GM23248 (cell line): ENCODE measurements around the gene ATG2A. TPM values are rescaled to one million over a fixed set of nuclear protein-coding genes. Genes with fewer than 3 reads are reported as not detected.
A peak's percentile ranks its signal among the peaks of the same experiment; 100 is the strongest.

Experiments used
- DNase-seq: peaks from one replicate; pipeline ENCODE4 v3.0.0-alpha.2; 2015
- H2AFZ ChIP-seq: fragments of 200-600 bp; sonication (generic); 2 replicates; pipeline ENCODE4 v1.6.1; 2016; ENCODE audit warnings: antibody characterized with exemption
- H3F3A ChIP-seq: fragments of 200-600 bp; sonication (generic); 2 replicates; pipeline ENCODE4 v1.6.1; 2016; ENCODE audit warnings: mild to moderate bottlenecking, antibody characterized with exemption, mixed run types; ENCODE audit not compliant: insufficient read depth
- H3K27ac ChIP-seq: fragments of 200-600 bp; sonication (generic); 2 replicates; pipeline ENCODE4 v1.5.1; 2016; ENCODE audit warnings: mild to moderate bottlenecking
- H3K27me3 ChIP-seq: fragments of 200-600 bp; sonication (generic); replicated peaks from 2 replicates; pipeline ENCODE4 v1.6.1; 2016; ENCODE audit warnings: mild to moderate bottlenecking; ENCODE audit not compliant: insufficient read depth
- H3K36me3 ChIP-seq: fragments of 200-600 bp; sonication (generic); 2 replicates; pipeline ENCODE4 v1.6.1; 2016; ENCODE audit warnings: low read depth, mild to moderate bottlenecking
- H3K4me1 ChIP-seq: fragments of 200-600 bp; sonication (generic); 2 replicates; pipeline ENCODE4 v1.6.1; 2016; ENCODE audit warnings: mild to moderate bottlenecking; ENCODE audit not compliant: insufficient read depth
- H3K4me2 ChIP-seq: fragments of 200-600 bp; sonication (generic); one replicate; pipeline ENCODE4 v1.6.1; 2016; ENCODE audit warnings: mild to moderate bottlenecking; ENCODE audit not compliant: unreplicated experiment
- H3K4me3 ChIP-seq: fragments of 200-600 bp; sonication (generic); 2 replicates; pipeline ENCODE4 v1.5.1; 2016; ENCODE audit warnings: mild to moderate bottlenecking
- H3K79me2 ChIP-seq: fragments of 200-600 bp; sonication (generic); 2 replicates; pipeline ENCODE4 v1.6.1; 2016; ENCODE audit warnings: mild to moderate bottlenecking; ENCODE audit not compliant: insufficient read depth
- H3K9ac ChIP-seq: fragments of 200-600 bp; sonication (generic); 2 replicates; pipeline ENCODE4 v1.6.1; 2016; ENCODE audit warnings: mild to moderate bottlenecking
- H3K9me2 ChIP-seq: fragments of 200-600 bp; sonication (generic); 2 replicates; pipeline ENCODE4 v1.6.1; 2016; ENCODE audit warnings: mixed run types, mild to moderate bottlenecking, moderate library complexity; ENCODE audit not compliant: insufficient read depth
- H3K9me3 ChIP-seq: fragments of 200-600 bp; sonication (generic); one replicate; pipeline ENCODE4 v1.6.1; 2017; ENCODE audit warnings: low read depth
- H4K20me1 ChIP-seq: fragments of 200-600 bp; sonication (generic); 2 replicates; pipeline ENCODE4 v1.6.0; 2016; ENCODE audit not compliant: insufficient read depth
- EZH2 ChIP-seq: fragments of 200-600 bp; sonication (generic); IDR thresholded peaks from 2 replicates; pipeline ENCODE4 v1.6.1; 2018; ENCODE audit warnings: antibody characterized with exemption, mild to moderate bottlenecking; ENCODE audit not compliant: insufficient read depth, poor library complexity, severe bottlenecking
- EZH2phosphoT487 ChIP-seq: fragments of 200-600 bp; sonication (generic); IDR thresholded peaks from 2 replicates; pipeline ENCODE4 v1.6.1; 2018; ENCODE audit warnings: antibody characterized with exemption, moderate library complexity, mild to moderate bottlenecking, low read depth; ENCODE audit not compliant: insufficient read depth
- WGBS, 2 experiments: methylation state at CpG; one replicate each; pipeline ENCODE4 v1.1.6; 2015 to 2017; ENCODE audit warnings: low lambda C conversion rate in 2 of 2, low coverage in 1 of 2; ENCODE audit errors: missing lambda C conversion rate in 2 of 2; 5-methylcytosine and 5-hydroxymethylcytosine counted together
- in situ Hi-C: fragments of 300-500 bp; cut with MboI; formaldehyde crosslinking; loops from 2 replicates; pipeline ENCODE4 v1.15.0; 2020
- polyA plus RNA-seq: library from polyadenylated mRNA; unstranded; fragments of >200 nt; fragmentation: Nextera tagmentation; extraction: Ambion mirVana; gene quantifications from 2 replicates; pipeline ENCODE4 v1.2.1, GENCODE V29; 2016
- total RNA-seq: library from RNA; depleted of rRNA; stranded (reverse); fragments of >200 nt; shearing (Covaris generic); gene quantifications from 2 replicates; pipeline ENCODE4 v1.2.3, GENCODE V29; 2014

The ATG2A gene
- total and polyA plus RNA-seq, 2 experiments from 2014 or later: 6.3 to 18.9 TPM

DNA sequence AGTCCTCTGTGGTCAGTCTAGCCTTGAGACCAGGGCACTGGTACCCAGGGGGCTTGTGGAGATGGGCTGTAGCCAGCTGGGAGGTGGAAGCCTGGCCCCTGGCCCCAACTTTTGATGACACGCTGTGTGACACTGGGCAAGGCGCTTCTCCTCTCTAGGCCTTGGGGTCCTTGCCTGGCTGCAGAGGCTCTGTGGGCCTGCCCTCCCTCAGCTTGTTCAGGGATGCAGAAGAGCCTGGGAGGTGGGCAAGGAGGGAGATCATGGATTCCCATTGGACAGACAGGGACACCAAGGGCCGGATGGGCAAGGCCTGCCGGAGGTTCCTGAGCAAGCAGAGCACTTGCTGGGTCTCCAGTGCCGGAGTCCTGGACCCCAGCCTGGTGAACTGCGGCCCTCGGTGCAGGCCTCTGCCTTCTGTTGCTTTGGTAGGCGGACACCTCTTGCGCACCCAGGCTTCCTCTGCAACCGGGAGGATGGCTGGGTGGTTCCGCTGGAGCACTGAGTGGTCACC, 6.2 kb upstream of the ATG2A start:
- no peak overlapping the region for H3K4me3 ChIP-seq
- no peak overlapping the region for H3K4me2 ChIP-seq
- H3K27ac ChIP-seq: no peak overlapping the region
- peaks cover 17% of the 10 kb centered on the region; the same call in 1 of the 2 replicates for H3K79me2 ChIP-seq
- no peak overlapping the region for H3K9ac ChIP-seq
- H3K9me3 ChIP-seq: no peaks in the 10 kb centered on the region
- DNase-seq: no peak
- H3K4me1 ChIP-seq: peaks cover 5% of the 10 kb centered on the region; the same call in 1 of the 2 replicates
- H3K27me3 ChIP-seq: no peaks in the 10 kb centered on the region
- TF ChIP-seq EZH2 (no peak), EZH2phosphoT487 (no peak)
- no peaks in the 10 kb centered on the region for H4K20me1 ChIP-seq
- peaks cover 6% of the 10 kb centered on the region; the same call in 1 of the 2 replicates for H3F3A ChIP-seq
- peak overlapping the region; percentile 100 for H2AFZ ChIP-seq
- H3K9me2 ChIP-seq: no peaks in the 10 kb centered on the region
- no peaks in the 10 kb centered on the region for H3K36me3 ChIP-seq
- in situ Hi-C loops: no loop called here
- 77 to 78% methylated on average over 10 to 11 of the region's 11 CpGs for WGBS, 2 experiments

DNA sequence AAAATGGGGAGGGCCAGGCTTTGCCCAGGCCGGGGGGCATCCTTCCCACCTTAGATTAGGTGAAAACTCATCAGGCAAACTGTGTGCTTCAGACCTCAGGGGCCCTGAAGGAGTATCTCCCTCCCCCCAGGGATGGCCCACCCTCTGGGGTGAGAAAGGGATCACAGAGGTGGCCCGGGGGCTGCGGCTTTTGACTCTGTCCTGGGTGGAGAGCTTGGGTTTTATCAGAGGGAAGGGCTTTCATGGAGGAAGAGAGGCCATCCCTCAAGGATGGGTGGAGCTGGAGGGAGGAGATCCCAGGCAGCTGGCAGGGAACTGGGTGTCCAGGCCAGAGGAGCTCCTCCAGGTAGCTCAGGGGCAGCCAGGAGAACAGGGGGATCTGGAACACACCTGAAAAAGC, 4.4 kb upstream of the ATG2A start:
- no peaks in the 10 kb centered on the region for H3K27me3 ChIP-seq

DNA sequence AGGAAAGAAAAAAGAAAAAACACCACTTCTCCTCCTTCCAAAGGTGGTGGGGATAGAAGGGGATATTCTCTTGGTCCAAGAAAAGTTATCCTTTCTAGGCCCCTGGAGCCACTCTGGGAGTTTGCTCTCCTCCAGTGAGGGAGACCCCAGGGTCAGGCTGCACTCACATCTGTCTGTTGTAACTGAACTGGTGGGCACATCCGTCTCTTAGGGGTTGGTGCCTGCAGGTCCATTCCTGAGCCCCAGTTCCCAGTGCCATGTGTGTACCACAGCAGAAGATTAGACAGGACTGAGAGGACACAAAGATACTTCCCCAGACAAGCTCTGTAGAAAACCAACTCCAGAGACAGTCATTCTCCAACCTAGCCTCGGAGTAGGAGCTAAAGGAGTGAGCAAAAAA, 3.1 kb upstream of the ATG2A start:
- no peak overlapping the region for H3K4me3 ChIP-seq
- H2AFZ ChIP-seq: no peak overlapping the region
- peaks cover 24% of the 10 kb centered on the region for H3K79me2 ChIP-seq
- no peak overlapping the region for H3K9ac ChIP-seq
- H3K4me1 ChIP-seq: peaks cover 10% of the 10 kb centered on the region; the same call in 1 of the 2 replicates
- in situ Hi-C loops: no loop called here
- H3F3A ChIP-seq: peaks cover 13% of the 10 kb centered on the region
- H3K27me3 ChIP-seq: no peaks in the 10 kb centered on the region
- no peaks in the 10 kb centered on the region for H3K9me2 ChIP-seq
- no peak for DNase-seq
- TF ChIP-seq EZH2phosphoT487 (no peak), EZH2 (no peak)
- H3K4me2 ChIP-seq: no peak overlapping the region
- no peaks in the 10 kb centered on the region for H3K36me3 ChIP-seq
- no peaks in the 10 kb centered on the region for H3K9me3 ChIP-seq
- H3K27ac ChIP-seq: no peak overlapping the region
- no peaks in the 10 kb centered on the region for H4K20me1 ChIP-seq
- 45 to 65% methylated on average over 2 of the region's 2 CpGs for WGBS, 2 experiments

More for the DNA sequence above, 4.4 kb upstream of the ATG2A start:
- Histone ChIP-seq H3K36me3 (no peaks in the 10 kb centered on the region), H3K4me3 (no peak overlapping the region), H3K4me1 (peaks cover 10% of the 10 kb centered on the region; the same call in 1 of the 2 replicates), H3K27ac (no peak overlapping the region), H3F3A (peaks cover 13% of the 10 kb centered on the region), H3K9me3 (no peaks in the 10 kb centered on the region), H3K79me2 (peaks cover 23% of the 10 kb centered on the region), H3K4me2 (no peak overlapping the region), H4K20me1 (no peaks in the 10 kb centered on the region), H3K9me2 (no peaks in the 10 kb centered on the region), H2AFZ (no peak overlapping the region), H3K9ac (no peak overlapping the region)
- WGBS, 2 experiments: 60 to 100% methylated on average over 2 to 3 of the region's 3 CpGs
- DNase-seq: no peak
- in situ Hi-C loops: no loop called here
- no peak for TF ChIP-seq EZH2phosphoT487
- TF ChIP-seq EZH2: no peak

DNA sequence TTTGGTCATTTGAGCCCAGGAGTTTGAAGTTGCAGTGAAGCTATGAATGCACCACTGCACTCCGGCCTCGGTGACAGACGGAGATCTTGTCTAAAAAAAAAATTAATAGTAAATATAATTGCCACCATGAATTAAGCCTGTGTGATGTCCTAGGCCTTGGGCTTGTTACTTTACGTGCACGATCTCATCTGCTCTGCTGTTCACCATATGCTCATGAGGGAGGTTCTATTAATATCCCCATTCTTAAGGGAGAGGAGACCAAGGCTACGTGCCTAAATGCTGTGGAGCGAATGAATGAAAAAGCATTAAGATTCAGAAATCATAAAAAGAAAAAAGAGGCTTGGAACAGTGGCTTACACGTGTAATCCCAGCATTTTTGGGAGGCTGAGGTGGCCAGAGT, 2.6 kb upstream of the ATG2A start:
- in situ Hi-C loops: no loop called here
- Histone ChIP-seq H3K9me2 (no peaks in the 10 kb centered on the region), H3K9ac (no peak overlapping the region), H3K4me2 (no peak overlapping the region), H3K4me3 (no peak overlapping the region), H3K9me3 (no peaks in the 10 kb centered on the region), H2AFZ (no peak overlapping the region), H3K27ac (no peak overlapping the region), H3K79me2 (peaks cover 20% of the 10 kb centered on the region), H3F3A (peaks cover 13% of the 10 kb centered on the region), H3K36me3 (no peaks in the 10 kb centered on the region), H4K20me1 (no peaks in the 10 kb centered on the region), H3K4me1 (peaks cover 10% of the 10 kb centered on the region; the same call in 1 of the 2 replicates), H3K27me3 (no peaks in the 10 kb centered on the region)
- no peak for DNase-seq
- TF ChIP-seq EZH2 (no peak), EZH2phosphoT487 (no peak)
- 77 to 78% methylated on average over 8 of the region's 8 CpGs for WGBS, 2 experiments

DNA sequence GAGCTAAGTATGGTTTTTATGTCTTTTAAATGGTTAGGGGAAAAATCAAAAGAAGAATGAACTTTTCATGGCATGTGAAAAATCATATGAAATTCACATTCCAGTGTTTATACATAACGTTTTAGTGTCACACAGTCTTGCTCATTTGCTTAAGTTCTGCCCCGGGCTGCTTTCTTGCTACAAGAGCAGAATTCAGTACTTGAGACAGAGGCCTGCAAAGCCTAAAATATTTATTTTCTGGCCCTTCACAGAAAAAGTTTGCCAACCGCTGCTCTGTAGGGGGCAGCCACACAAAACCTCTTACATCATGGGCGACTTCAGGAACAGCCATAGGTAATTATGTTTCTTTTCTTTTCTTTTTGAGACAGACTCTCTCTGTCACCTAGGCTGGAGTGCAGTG, 1.0 kb upstream of the ATG2A start:
- TF ChIP-seq EZH2phosphoT487 (no peak), EZH2 (no peak)
- in situ Hi-C loops: no loop called here
- H3K4me2 ChIP-seq: peak overlapping the region; percentile 81
- H3K9me3 ChIP-seq: no peaks in the 10 kb centered on the region
- peak overlapping the region; percentile 90 for H3K4me3 ChIP-seq
- peaks cover 13% of the 10 kb centered on the region for H3F3A ChIP-seq
- H3K9me2 ChIP-seq: no peaks in the 10 kb centered on the region
- 3 to 5% methylated on average over 4 of the region's 4 CpGs for WGBS, 2 experiments
- H3K79me2 ChIP-seq: peaks cover 19% of the 10 kb centered on the region
- no peaks in the 10 kb centered on the region for H4K20me1 ChIP-seq
- peak overlapping the region; percentile 84 for H2AFZ ChIP-seq
- no peaks in the 10 kb centered on the region for H3K27me3 ChIP-seq
- H3K36me3 ChIP-seq: no peaks in the 10 kb centered on the region
- H3K4me1 ChIP-seq: peaks cover 10% of the 10 kb centered on the region; the same call in 1 of the 2 replicates
- peak overlapping the region; percentile 58 for H3K27ac ChIP-seq
- DNase-seq: peak; percentile 89
- peak overlapping the region; percentile 68 for H3K9ac ChIP-seq
